Measurements from ENCODE around the gene MAPK4.

MAPK4 gene

GRCh38 chr18:50638884-50639420 lies 79.1 kb downstream of the MAPK4 start:
- no peak overlapping the region for H3K27ac ChIP-seq
- no peak for TF ChIP-seq CTCF (conservative IDR thresholded peaks at IDR 0.05)

- no peak for TF ChIP-seq CTCF (conservative IDR thresholded peaks at IDR 0.05)
These were observed 79.8 kb downstream of the MAPK4 start for GRCh38 chr18:50639711-50640110.

GRCh38 chr18:50642439-50642838 lies 82.6 kb downstream of the MAPK4 start:
- H3K27ac ChIP-seq, result no peak overlapping the region
- TF ChIP-seq CTCF (conservative IDR thresholded peaks at IDR 0.05), result no peak

More at GRCh38 chr18:50639711-50640110, 79.8 kb downstream of the MAPK4 start:
- H3K27ac ChIP-seq, result no peak overlapping the region

- no peak for TF ChIP-seq CTCF (conservative IDR thresholded peaks at IDR 0.05)
- H3K27ac ChIP-seq, result no peak overlapping the region
These were observed 84.3 kb downstream of the MAPK4 start for GRCh38 chr18:50644146-50644545.

- peak; percentile 78 for TF ChIP-seq CTCF (conservative IDR thresholded peaks at IDR 0.05)
These were observed 84.9 kb downstream of the MAPK4 start for GRCh38 chr18:50644807-50645206.

GRCh38 chr18:50647237-50647636 lies 87.3 kb downstream of the MAPK4 start:
- TF ChIP-seq CTCF (conservative IDR thresholded peaks at IDR 0.05), result no peak
- H3K27ac ChIP-seq, result no peak overlapping the region

More at GRCh38 chr18:50644807-50645206, 84.9 kb downstream of the MAPK4 start:
- H3K27ac ChIP-seq, result no peak overlapping the region

- no peak overlapping the region for H3K27ac ChIP-seq
- TF ChIP-seq CTCF (conservative IDR thresholded peaks at IDR 0.05), result no peak
These were observed 87.9 kb downstream of the MAPK4 start for GRCh38 chr18:50647792-50648191.
